ENCODE results near the gene CPLX1. TPM values are rescaled to one million over a fixed set of nuclear protein-coding genes. Genes with fewer than 3 reads are reported as not detected.

Gene CPLX1
- total RNA-seq, 1 donor from 2014 or later: 4.8 TPM

DNA sequence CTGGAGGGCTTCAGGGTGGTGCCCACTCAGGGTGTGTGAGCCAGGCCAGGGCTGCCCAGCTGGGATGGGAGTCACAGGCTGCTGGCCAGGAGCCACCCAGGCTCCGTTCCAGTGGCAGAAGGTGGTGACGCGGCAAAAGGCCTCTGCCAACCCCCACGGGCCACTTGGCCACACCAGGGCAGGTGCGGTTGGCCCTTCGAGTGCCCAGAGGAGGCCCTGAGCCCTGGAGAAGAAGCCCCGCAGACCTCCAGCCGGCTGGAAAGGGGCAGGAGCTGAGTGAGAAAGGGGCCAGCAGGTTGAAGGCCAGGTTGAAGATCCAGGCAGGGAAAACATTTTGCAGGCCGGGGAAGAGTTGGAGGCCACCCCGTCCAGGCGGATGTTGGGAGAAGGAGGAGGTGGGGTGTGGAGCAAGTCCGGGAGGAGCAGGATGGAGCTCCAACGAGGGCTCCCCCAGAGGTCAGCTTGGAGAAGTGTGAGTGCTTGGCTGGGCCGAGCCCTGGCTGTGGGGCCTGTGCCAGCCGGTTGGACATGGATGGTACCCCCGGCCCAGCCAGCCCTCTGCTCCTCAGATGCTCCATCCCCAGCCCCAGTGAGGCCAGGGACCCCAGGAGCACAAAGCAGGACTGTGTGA, 2.8 kb upstream of the CPLX1 start:
- Histone ChIP-seq H3K4me1 (peaks cover 56% of the 10 kb centered on the region), H3K9me3 (replicated peaks) (no peaks in the 10 kb centered on the region), H3K4me3 (no peak overlapping the region), H3K36me3 (no peaks in the 10 kb centered on the region), H3K27me3 (ENCODE audit: low read depth) (peaks cover 72% of the 10 kb centered on the region), H3K27ac (replicated peaks) (no peak overlapping the region)
- intact Hi-C loops (cut with micrococcal nuclease): no loop called here
- TF ChIP-seq, protein P1, sequence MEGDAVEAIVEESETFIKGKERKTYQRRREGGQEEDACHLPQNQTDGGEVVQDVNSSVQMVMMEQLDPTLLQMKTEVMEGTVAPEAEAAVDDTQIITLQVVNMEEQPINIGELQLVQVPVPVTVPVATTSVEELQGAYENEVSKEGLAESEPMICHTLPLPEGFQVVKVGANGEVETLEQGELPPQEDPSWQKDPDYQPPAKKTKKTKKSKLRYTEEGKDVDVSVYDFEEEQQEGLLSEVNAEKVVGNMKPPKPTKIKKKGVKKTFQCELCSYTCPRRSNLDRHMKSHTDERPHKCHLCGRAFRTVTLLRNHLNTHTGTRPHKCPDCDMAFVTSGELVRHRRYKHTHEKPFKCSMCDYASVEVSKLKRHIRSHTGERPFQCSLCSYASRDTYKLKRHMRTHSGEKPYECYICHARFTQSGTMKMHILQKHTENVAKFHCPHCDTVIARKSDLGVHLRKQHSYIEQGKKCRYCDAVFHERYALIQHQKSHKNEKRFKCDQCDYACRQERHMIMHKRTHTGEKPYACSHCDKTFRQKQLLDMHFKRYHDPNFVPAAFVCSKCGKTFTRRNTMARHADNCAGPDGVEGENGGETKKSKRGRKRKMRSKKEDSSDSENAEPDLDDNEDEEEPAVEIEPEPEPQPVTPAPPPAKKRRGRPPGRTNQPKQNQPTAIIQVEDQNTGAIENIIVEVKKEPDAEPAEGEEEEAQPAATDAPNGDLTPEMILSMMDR (IDR thresholded peaks at IDR 0.05; ENCODE audit: borderline replicate concordance): no peak
- peak; percentile 52 for DNase-seq

DNA sequence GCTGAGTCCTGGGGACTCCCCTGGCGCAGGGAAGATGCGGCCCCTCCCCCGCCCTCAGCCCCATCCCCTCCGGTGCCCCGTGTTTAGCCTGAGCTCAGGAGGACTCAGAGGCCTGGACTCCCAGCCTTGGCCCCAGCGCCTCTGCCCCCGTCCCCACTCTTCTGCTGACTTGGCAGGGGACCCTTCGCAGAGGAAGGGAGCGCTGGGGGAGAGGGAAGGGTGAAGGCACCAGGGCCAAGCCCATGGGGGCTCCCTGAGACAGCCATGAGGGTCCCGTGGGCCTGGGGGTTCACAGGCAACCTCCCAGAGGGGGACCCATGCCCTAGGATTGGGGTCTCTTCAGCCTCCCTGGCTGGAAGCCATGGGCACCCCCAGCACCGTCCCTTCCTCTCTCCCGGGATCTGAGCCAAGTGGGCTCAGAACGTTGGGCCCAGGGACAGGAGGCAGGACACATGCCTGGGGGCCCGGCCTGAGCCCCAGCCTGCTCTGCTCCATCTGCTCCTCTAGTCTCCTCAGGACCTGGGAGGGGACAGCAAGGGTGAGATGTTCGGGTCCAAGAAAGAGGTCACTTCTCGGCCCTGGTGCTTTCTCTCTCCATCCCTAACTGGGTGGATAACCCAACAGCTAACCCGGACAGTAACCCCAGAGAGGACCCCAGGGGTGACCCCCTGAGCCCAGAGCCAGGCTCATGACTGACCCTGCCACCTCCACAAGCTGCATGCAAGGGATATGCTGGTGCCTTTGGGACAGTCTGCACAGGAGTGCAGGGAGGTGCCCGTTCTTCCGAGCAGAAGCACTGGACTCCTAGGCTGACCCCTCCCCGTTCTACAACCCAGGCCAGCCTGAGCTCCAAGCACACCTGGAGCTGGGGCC, 1.5 kb upstream of the CPLX1 start:
- intact Hi-C loops (cut with micrococcal nuclease): no loop called here
- TF ChIP-seq, protein P1 (IDR thresholded peaks at IDR 0.05; ENCODE audit: borderline replicate concordance): no peak
- DNase-seq: no peak
- Histone ChIP-seq H3K36me3 (no peaks in the 10 kb centered on the region), H3K27ac (replicated peaks) (no peak overlapping the region), H3K9me3 (replicated peaks) (no peaks in the 10 kb centered on the region), H3K4me1 (peaks cover 56% of the 10 kb centered on the region), H3K4me3 (peak overlapping the region; percentile 56), H3K27me3 (ENCODE audit: low read depth) (peaks cover 85% of the 10 kb centered on the region)

DNA sequence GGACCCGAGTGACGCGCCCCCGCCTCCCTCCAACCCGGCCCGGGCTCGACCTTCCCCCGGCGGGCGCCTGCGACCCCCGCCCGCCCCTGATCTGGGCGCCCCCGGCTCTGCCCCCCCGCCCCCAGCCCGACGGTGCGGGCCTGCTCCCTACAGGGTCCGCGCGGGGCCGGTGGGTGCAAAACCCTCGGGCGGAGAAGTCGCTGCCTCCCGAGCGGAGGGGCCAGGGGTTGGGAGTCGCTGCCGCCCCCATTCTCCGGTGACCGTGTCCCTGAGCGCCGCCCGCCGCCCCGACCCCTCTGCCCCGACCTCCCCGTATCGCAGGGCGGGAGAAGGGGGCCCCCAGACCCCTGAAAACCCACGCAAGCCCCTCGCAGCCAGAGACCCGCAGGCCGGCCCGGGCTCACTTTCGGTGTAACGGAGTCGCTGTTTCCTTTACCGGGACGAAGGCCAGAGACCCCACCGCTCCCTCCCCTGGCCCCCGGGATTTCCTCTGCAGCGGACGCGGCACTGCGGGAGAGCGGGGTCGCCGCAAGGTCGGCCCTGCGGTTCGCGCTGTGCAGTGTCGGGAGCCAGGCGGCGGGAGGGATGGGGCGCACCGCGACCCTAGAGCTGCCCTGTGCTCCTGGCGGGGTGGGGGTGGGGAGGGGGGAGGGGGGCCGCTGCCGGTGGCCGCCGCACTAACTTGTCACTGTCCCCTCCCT, 729 bp upstream of the CPLX1 start:
- H3K4me1 ChIP-seq: peaks cover 56% of the 10 kb centered on the region
- DNase-seq: no peak
- peak overlapping the region; percentile 56 for H3K4me3 ChIP-seq
- H3K9me3 ChIP-seq (replicated peaks): no peaks in the 10 kb centered on the region
- peaks cover 92% of the 10 kb centered on the region for H3K27me3 ChIP-seq (ENCODE audit: low read depth)
- H3K36me3 ChIP-seq: no peaks in the 10 kb centered on the region
- intact Hi-C loops (cut with micrococcal nuclease): no loop called here
- TF ChIP-seq, protein P1 (IDR thresholded peaks at IDR 0.05; ENCODE audit: borderline replicate concordance): no peak
- H3K27ac ChIP-seq (replicated peaks): no peak overlapping the region

- H3K27ac ChIP-seq (replicated peaks): no peak overlapping the region
- peaks cover 95% of the 10 kb centered on the region for H3K27me3 ChIP-seq (ENCODE audit: low read depth)
- H3K4me3 ChIP-seq: peak overlapping the region; percentile 62
- H3K36me3 ChIP-seq: no peaks in the 10 kb centered on the region
- TF ChIP-seq, protein P1 (IDR thresholded peaks at IDR 0.05; ENCODE audit: borderline replicate concordance): no peak
- no peaks in the 10 kb centered on the region for H3K9me3 ChIP-seq (replicated peaks)
- DNase-seq: no peak
- peaks cover 45% of the 10 kb centered on the region for H3K4me1 ChIP-seq
- intact Hi-C loops (cut with micrococcal nuclease): no loop called here
Measured at GRCh38 chr4:825063-825970, 612 bp downstream of the CPLX1 start.

Data from left ventricle myocardium inferior (tissue), 1 donor.